OCI-M1 (cell line): ENCODE results near the gene FOS.

Experiments used
- DNase-seq: peaks from one replicate; lab custom pipeline; 2025; lab: John Stamatoyannopoulos, UW

Gene FOS

DNA sequence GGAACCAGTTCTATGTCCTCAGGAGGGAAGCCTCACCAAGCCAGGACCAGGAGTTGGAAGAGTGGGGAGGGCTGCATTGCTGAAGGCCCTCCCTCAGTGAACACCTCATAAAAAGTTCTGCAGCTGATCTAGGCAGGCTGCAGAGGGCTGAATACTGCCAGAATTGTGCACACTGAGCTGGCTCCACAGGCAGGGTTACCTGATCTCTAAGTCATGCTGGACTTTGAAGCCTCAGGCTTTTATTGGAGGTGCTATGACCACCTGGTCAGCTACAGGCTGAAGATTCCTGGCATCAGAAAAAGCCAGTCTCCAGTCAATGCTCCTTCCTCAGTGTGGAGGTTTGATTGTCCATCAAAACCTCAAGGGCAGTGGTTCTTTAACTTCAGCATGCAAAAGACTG, 39.7 kb downstream of the FOS start:
- DNase-seq: no peak

GRCh38 chr14:75319021-75319420, 40.4 kb downstream of the FOS start:
- DNase-seq: no peak

GRCh38 chr14:75320196-75320595, 41.6 kb downstream of the FOS start:
- DNase-seq: no peak

- no peak for DNase-seq
Measured at GRCh38 chr14:75322746-75323145, 44.1 kb downstream of the FOS start.

- no peak for DNase-seq
Measured at GRCh38 chr14:75323571-75323970, 44.9 kb downstream of the FOS start.

DNA sequence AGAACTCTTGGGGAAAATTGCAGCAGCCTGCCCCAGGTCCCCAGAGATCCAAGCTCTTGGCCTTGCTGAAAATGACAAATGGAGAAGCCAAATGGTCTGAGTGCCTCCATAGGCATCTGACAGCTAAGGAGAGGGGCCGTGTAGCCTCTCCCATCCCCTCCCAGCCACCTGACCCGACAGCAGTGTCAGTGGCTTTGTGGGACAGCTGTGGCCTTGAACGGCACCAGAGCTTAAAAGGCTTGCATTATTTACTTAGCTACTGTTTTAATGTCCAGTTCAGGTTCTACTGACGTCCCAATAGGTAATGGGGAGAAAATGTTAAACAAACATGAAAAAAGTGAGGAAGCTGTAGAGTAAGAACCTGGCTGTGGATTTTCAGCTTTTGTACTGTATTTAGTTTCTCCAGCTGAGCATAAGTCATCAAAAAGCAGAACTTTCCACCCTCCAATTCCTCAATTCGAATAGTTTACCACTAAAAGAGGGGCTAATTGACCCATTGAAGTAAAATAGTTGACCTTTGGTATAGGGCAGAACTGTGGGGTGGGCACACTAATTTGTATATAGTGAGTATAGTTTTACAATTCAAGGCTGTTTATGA, 50.0 kb downstream of the FOS start:
- DNase-seq: no peak

DNA sequence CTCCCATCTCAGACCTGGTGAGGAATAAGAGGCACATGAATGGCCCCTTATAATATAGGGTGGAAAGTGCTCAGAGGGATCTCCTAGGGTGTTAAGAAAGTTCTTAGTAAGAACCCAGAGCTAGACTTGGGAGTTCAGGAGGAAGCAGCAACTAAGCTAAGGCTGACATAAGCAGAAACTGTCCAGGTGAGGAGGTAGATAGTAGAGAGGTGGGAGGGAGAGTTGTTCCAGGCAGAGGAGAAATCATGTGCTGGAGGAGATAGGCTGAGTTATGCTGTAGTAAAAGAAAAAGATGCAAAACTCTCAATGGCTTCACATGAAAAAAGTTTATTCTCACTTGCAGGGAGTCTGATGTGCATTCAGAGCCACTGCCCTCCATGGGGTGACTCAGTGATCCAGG, 50.7 kb downstream of the FOS start:
- DNase-seq: no peak

DNA sequence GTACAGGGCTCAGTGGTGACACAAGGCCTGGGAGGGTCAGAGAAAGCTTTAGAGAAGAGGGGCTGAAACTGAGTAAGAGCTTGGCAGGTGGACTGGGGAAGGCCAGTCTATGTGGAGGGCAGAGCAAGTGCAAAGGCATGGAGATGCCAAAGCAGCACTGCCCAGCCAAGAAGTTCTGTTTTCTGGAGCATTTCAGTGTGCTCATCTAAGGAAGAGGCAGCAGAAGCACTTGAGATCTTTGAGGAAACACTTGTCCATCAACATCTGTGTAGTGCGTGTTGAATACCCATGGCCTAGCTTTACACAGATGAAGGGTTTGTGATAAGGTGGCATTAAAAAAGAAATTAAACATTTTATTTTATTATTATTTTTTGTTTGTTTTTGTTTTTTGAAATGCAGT, 52.8 kb downstream of the FOS start:
- no peak for DNase-seq
